Left lobe of liver (tissue), 2 donors: Measurements from ENCODE around the gene SLBP. TPM values are rescaled to one million over a fixed set of nuclear protein-coding genes. Genes with fewer than 3 reads are reported as not detected.
A peak's percentile ranks its signal among the peaks of the same experiment; 100 is the strongest.

Experiments used
- ATAC-seq: fragments of 200-7000 bp; cut with Tn5 transposase; one replicate; pipeline ENCODE4 v1.9.1; 2020; ENCODE audit warnings: mild to moderate bottlenecking, moderate library complexity
- DNase-seq: peaks from one replicate; pipeline ENCODE4 v3.0.0-alpha.2; 2020; ENCODE audit warnings: low spot score
- total RNA-seq: library from RNA; stranded (reverse); gene quantifications from one replicate; pipeline ENCODE4 v1.2.1, GENCODE V29; 2021
- donor health status: DM: no; HTN: no; CAD: no; lungs with moderate emphysema.
- donor health status: DM: no; HTN: yes; CAD: no.

Gene SLBP
- 12.3 TPM for total RNA-seq

DNA sequence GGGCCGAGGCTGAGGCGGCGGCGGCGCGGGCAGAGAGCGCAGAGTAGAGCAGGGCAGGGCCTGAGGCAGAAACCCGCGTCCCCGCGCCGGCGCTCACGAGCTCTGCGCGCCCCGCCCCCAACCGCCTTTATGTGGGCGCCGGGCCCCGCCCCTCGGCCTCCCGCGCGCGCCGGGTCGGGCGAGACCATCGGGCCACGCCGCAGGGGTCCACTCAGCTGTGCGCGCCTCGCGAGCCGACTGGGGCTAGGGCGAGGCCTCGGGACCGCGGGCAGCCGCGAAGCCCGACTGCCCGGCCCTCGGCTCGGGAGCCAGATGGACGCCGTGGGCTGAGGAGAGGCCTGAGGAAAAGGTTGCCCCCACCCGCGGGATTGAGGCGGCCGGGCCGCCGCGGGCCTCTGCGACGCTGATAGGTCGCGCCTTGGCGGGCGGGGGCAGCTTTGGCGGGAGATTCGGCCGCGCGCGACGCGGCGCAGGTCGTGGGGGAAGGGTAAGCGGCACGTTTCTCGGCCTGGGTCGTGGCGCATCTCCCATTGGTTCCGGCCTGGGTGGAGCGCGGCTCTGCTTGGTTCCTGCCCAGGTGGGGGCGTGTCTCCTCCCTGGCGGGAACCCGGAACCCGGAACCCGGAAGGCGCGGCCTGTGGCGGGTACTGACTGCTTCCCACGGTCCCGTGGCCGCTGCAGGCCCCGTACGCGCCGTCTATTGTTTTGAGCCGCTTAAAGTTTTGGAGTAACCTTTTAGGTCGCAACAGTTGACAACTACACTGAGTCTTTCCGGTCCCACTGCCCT lies at the start of gene SLBP:
SLBP (minus strand) TSS at position 104 of the 787 bp plus-strand sequence. CDS start 131 bp downstream, outside the sequence.
- ATAC-seq (peak; percentile 87), DNase-seq (peak; percentile 99)

DNA sequence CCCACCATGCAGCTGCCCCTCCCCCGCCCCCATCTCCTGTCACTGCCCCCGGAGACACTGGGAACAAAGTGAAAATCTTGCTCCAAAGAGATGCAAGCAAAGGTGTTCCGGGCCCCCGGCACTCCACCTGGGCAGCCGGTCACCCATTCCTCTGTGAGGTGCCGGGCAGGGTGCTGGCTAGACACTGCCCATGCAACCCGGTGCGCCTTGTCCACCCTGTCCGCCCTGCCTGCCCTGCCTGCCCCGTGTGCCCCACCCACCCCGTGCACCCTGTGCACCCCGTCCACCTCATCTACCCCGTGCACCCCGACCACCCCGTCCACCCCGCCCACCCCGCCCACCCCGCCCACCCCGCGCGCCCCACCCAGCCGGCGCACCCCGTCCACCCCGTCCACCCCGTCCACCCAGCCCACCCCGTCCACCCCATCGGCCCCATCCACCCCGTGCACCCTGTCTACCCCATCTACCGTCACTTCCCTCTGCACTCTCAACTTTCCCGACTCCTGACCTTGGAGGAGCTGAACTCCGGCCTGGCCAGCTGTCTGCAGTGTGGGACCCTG lies 49.1 kb upstream of the SLBP start:
- no peak for ATAC-seq
- DNase-seq, result no peak

DNA sequence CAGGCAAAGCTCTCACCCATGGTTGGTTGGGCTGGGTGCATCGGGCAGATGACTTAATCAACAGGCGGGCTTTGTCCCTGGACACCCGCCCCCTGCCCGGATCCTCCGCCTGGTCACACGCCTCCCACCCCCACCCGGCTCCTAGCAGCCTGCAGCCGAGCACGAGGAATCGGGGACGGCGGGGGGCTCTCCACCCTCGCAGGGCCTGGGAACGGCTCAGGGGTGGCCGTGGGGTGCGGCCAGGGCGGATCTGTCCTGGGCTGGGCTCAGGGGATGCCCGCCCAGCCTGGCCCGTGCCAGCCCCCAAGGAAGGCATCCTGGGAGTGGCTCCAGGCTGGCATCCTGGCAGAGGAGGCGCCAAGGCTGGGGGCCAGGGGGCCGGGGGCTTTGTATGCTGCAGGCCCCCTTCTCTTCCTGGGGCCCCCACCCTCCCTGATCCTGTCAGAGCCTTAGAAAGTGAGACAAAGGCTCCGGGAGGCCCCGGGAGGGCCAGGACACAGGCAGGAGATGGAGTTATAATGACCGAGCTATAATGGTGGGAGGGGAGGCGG lies 48.5 kb upstream of the SLBP start:
- ATAC-seq, result no peak
- DNase-seq, result no peak

DNA sequence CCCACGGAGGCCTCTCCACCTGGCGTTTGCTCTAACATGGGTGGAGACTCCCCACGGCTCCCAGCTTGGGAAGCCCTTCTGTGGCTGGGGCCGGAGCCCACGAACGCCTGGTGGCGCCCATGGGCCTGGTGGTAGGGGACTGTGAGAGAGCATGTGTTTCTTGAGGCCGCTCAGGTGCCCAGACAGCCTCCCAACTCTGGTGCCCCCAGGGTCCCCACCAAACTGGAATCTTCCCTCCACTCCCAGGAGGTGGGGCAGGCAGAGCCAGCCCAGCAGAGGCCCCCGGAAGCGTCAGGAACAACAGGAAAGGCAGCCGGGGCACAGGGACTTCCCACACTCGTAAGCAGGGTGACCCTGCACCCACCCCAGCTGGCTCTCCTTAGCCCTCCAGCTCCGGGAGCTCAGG lies 47.7 kb upstream of the SLBP start:
- ATAC-seq (no peak), DNase-seq (no peak)

DNA sequence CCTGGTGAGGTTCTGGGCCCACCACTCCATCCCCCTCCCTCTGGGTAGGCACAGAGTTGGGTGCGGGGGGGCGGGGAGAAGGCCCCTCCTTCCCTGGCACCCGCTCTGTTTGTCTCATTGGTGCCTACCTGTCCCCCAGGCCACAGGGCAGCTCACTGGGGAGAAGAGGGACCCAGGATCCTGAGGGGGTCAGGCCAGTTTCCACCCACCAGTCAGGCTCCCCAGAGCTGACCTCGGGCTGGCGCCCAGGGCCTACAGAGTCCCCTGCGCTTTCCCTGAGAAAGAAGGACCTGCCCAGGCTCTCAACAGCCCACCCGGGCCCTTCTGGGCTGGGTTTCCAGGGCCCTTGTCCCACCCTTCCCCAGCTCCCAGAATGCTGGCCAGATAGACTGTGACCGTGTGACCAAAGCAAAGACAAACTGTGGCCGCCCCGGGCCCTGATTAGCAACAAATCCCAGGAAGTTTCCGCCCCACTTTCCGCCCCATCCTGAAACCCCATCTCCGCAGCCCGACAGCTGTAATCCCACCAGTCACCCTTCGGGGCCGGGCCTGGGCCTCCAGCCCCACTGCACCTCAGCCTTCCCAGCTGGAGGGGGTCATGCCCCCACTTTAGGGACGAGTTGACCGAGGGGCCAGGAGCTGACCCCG lies 47.2 kb upstream of the SLBP start:
- DNase-seq (no peak), ATAC-seq (no peak)

DNA sequence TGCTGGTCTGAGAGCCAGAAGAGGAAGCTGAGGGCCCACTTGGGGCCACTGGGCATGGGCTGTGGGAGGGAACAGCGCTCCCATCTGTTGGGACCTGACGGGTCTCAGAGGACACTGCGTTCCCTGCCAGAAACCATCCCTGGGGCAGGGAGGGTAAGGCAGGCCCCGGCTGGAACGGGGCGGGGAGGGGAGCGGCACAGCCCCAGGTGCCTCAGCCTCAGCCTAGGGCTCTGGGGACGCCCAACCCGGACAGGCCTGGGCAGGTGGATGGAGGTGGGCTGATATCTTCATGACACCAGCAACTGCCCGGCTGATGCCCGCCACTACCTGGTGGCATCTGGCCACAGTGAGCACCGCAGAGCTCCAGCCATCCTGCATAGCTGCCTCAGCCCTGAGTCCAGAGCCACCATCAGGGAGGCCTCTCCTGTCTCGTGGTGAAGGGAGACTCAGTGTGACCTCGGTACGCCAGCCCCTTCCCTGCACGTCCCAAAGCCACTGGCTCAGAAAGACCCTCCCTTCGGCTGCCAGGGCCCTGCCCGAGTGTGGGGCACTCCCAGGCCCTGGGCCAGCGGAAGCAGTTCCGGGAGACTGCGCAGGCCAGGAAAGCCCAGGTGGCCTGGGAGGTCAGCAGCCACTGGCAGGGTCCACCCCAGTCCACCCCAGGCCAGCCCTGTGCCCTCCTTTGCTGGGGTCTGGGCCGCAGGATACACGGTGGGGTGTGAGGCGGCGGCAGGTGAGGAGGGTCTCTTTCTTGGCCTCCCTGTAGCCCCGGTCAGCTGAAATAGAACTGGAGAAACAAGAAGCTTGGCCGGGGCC lies 46.4 kb upstream of the SLBP start:
- ATAC-seq (no peak), DNase-seq (no peak)

DNA sequence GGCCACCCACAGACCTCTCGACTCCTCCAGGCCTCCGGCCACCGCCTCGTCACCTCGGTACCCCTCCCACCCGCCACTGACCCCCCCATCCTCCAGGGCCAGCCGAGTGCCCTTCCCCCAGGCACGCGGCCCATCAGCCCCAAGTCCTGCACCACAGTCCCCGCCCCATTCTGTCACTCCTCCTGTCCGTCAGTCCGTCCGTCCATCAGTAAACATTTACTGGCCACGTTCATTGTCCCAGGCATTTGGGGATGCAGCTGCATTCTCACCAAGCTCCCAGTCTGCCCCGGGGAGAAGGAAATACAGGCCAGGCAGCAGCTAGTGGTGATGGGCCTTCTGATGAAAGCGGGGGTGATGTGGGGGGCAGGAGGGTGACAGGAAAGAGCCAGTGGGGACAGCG lies 45.7 kb upstream of the SLBP start:
- ATAC-seq, result no peak
- DNase-seq, result no peak

DNA sequence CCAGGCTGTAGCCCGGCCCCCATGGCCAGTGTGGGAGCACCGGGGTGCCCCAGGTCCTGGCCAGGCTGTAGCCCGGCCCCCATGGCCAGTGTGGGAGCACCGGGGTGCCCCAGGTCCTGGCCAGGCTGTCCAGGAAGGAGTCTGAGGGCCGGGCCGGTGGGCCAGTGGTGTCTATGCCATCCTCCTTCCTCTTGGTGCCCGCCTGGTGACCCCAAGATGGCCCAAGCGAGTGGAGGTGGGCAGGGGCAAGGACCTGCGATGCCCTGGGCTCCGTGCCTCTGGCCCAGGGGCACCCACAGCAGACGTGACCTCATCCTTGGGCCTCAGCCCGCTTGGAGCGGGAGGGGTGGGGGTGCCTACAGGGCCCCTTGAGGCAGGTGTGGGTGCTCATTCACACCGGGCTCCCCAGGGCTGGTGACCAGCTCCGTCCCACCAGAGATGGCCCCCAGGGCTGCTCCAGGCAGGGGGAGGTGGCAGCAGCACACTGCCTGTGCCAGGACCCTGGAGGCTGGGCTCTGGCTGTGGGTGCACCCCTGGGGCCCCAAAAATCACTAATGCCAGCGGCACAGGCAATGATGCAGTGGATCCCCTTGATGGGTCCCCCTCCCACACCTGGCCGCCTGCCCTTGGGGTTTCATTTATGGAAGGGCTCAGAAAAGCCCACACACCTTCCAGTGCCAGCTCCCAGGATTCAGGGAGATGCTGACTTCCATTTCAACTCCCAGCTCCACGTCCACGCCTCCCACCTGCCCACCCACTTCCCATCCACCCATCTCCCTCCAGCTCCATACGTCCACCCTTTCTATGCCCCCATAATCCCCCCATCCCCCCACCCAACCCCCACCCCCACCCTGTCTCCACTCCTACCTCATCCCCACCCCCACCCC lies 45.0 kb upstream of the SLBP start:
- DNase-seq (no peak), ATAC-seq (no peak)

DNA sequence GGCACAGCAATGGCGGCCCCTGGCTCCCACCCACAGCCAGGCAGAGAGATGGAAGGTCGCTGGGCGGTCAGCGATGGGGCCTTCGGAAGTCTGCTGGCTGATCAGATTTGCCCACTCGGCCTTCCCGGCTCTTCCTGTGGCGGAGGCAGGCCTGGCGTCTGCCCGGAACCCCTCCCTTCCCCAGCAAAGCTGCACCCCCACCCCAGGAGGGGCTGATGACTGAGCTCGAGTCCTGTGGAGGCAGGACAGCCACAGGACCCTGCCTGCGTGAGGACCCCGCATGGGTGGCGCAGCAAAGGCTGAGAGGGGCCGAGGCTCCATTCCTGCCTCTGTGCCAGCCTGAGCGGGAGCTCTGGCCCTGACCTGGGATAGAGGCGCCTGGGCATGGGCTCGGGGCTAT lies 44.0 kb upstream of the SLBP start:
- DNase-seq (no peak), ATAC-seq (no peak)

DNA sequence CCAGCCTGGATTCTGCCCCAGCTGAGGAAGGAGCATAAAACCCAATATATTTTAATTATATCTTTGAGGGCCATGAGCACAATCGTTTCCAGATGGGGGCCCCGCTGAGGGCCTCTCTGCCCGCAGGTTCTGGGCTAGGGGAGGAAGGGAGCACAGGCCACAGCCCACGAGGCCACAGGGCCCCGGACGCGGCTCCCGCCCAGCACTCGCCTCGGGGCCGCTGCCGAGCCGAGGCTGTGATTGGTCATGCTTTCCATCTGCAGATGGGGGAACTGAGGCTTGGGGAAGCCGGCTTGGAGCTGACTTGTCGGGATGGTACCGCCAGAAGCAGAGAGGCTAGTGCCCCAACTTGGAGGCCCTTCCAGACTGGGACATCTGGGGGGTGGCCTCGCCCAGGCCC lies 43.2 kb upstream of the SLBP start:
- ATAC-seq, result no peak
- no peak for DNase-seq

DNA sequence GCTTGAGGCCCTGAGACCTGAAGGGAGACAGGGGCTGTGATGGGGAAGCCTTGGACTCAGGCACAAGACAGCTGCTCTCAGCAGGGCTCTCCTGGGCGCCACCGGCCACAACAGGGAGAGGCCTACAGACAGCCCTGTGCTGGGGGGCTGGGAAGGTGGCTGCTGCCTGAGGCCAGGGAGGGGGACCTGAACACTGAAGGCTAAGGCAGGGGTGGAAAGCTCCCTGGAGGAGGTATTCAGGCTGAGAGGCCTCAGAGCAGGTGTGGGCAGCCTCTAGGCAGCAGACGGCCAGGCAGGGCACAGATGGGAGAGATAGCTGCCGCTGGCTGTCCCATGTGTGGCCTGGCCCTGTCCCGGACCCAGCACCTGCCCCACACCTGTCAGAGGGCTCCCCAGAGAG lies 42.2 kb upstream of the SLBP start:
- ATAC-seq, result no peak
- DNase-seq, result no peak

DNA sequence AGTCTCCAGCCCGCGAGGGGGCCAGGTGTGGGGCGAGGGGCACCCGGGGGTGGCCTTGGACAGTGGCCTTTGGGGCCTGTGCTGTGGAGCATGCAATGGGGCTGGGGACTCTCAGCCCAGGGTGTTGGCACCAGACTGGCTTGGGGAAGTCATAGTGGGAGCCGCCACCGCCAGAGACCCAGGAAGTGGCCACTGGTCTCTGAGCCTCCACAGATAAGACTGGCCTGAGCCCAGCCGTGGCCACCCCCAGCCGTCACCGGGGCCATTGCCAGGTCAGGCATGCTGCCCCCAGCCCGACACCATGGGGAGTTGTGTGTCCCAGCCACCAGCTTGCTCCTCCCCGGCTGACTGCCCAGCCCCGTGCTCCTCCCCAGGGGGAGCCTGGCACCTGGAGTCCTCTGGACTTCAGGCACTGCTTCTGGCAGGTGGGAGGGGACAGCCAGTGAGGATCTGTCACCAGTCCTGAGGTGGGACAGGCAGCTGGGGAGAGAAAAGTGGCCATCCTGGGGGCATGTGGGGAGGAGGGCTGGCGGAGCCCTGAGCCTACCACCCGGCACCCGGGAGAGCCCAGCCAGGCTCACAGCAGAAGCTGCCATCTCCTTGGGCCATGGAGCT lies 41.7 kb upstream of the SLBP start:
- ATAC-seq (no peak), DNase-seq (no peak)

DNA sequence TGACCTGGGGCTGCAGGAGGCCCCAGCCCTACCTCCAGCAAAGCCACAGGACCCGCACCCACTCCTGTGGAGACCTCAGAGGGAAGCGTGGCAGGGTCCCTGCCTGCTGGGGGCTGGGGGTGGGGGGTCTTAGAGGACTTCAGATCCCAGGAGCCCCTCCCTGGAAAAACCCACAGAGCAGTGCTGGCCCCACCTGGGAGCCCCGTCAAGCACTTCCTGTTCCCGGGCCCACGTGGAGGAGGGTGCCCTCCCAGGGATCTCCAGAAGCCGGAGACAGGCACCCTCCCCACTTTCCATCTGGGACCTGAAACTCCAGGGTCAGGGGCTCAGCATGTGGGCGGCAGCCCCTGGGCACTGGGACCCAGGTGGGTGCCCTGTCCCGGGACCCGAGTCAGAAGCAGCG lies 41.2 kb upstream of the SLBP start:
- DNase-seq, result no peak
- no peak for ATAC-seq

DNA sequence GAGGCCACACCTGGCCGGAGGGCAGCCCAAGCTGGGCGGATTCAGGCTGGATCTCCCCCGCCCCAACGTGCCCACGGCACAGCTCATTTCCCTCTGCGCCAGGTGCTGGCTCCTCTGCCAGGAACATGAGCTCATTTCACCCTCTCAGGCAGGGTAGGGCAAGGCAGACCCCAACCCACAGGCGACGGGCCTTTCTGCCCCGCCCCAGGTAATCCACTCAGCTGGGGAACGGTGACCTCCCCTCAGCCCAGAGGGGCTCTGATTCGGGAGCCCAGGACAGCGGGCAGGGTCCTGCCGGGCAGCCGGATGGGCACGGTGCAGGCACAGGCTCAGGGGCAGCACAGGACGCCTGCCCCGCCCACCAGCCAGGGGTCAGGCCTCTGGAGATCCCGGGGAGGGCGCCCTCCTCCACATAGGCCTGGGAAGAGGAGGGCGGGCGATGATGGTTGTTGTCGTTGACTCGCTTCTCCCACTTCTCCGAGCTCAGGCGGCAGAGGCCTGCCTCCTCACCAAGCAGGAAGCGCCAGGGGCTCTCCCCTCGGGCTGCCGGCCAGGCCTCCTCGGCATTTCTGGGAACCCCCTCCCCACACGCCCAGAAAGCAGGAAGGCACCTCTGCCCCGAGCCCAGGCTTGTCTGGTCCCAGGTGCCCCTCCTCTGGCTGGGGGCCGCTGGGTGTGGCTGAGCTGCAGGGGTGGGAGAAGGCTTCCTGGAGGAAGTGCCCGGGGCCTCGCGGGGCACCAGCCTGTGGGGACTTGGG lies 40.3 kb upstream of the SLBP start:
- ATAC-seq (no peak), DNase-seq (no peak)

DNA sequence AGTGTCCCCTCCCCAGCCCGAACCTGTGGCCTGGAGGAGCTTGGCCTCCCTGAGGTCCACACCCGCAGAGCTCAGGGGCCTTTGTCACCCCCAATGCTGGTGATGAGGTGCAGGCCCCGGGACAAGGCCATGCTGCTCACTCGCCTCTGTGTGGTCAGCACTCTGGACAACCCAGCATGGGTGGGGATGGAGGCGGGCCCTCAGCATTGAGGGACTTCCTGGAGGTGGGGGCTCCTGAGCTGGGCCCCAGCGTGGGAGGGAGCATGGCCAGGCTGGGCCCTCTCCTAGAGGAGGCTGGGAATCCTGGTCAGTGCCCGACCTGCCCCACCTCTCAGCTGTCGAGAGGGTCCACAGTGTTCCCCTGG lies 39.8 kb upstream of the SLBP start:
- ATAC-seq (no peak), DNase-seq (no peak)

DNA sequence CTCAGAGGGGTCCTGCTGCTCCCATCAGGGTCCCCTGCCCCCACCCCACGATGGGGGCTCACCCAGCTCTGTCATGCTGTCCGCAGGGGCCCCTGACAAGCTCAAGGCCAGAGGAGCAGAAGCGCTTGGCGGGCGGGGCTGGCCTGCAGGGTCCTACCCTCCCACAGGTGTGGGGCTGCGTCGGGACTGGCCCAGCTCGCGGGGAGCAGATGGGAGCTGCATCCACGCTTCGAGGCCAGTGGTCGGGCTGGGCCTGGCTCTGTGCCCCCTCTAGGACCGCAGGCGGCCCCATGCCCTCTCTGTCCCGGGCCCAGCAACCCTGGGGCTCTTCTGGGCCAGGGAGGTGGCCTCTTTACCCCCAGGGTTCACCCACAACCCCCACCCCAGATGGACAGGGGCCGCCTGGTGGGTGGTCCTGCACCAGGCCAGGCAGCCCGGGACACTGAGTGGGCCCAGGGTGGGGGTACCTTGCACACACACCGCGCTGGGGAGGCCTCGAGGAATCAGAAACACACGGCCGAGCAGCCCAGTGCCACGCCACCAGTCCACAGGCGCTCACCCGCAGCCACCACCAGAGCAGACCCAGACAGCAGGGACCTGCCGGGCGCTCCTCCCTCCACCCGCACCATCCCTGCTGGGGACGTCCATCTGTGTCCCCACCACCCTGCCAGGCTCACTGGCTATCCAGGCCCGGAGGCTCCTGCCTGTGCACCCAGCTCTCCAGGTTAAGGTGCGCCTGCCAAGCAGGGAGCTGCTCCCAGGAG lies 39.2 kb upstream of the SLBP start:
- ATAC-seq (no peak), DNase-seq (no peak)

DNA sequence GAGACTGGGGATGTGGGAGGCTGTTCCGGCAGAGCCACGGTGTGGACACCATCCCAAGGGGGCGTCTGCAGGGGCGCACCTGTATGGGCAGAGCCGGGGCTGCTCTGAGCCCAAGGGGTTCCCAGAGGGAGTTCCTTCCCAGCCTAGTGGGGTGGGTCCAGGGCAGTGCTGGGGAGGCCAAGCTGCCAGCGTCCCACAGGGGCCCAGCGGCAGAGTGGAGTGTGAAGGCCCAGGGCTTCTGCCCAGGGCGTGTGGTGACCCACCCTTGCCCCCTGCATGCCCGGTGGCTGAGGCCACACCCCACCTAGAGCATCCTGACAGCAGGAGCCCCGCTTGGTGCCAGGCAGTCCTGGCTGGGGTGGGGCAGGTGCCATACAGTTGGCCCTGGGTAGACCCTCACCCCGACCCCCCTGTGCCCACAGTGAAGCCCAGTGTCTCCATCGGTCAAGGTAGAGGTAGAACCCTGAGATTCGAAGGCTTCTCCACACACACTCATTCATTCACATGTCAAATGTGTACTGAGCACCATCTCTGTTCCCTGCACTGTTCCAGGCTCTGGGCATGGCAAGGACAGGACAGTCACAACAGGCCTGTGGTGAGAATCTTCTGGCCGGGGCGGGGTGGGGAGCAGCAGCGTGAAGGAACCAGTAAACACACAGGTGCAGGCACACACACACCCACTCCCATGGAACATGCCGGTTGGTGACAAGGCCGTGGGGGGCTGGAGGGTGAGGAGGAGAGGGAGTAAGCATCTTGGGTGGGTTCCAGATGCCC lies 38.4 kb upstream of the SLBP start:
- DNase-seq (no peak), ATAC-seq (no peak)

DNA sequence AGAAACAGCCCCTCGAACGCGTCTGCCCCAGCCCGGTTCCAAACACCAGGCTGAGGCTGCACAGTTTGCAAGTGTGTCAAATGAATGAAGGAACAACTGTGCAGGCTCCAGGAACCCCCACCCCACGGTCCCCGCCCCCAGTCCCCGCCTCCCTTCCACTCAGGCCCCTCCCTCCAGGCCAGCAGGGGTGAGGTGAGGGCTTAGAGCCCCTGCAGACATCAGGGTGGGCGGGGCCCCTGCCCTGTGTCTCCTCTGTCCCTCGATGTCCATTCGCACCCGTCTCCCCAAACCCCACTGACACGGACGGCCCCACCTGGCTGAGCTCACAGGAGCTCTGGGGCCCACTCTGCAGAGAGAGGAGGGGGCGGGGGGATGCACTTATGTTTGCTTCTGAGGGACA lies 37.7 kb upstream of the SLBP start:
- DNase-seq, result no peak
- ATAC-seq, result no peak
